ENCODE data around the gene RSPH6A. TPM values are rescaled to one million over a fixed set of nuclear protein-coding genes. Genes with fewer than 3 reads are reported as not detected.

RSPH6A gene
- total RNA-seq, 1 experiment from 2014 or later, result 0.22 TPM

- Histone ChIP-seq H3K27me3 (no peaks in the 10 kb centered on the region), H3K4me1 (no peaks in the 10 kb centered on the region), H3K9me3 (replicated peaks) (no peaks in the 10 kb centered on the region), H3K36me3 (peaks cover 81% of the 10 kb centered on the region), H3K4me3 (no peak overlapping the region), H3K27ac (no peak overlapping the region)
- no peak for DNase-seq
These were observed 19.9 kb upstream of the RSPH6A start for GRCh38 chr19:45834970-45835369.

GRCh38 chr19:45828945-45829344 is 13.8 kb upstream of the RSPH6A start:
- Histone ChIP-seq H3K4me3 (no peak overlapping the region), H3K9me3 (replicated peaks) (no peaks in the 10 kb centered on the region), H3K4me1 (no peaks in the 10 kb centered on the region), H3K27ac (no peak overlapping the region), H3K36me3 (peaks cover 54% of the 10 kb centered on the region), H3K27me3 (no peaks in the 10 kb centered on the region)
- no peak for DNase-seq

GRCh38 chr19:45828523-45828922 is 13.4 kb upstream of the RSPH6A start:
- Histone ChIP-seq H3K27me3 (no peaks in the 10 kb centered on the region), H3K9me3 (replicated peaks) (no peaks in the 10 kb centered on the region), H3K4me3 (no peak overlapping the region), H3K36me3 (peaks cover 52% of the 10 kb centered on the region), H3K4me1 (no peaks in the 10 kb centered on the region), H3K27ac (no peak overlapping the region)
- DNase-seq, result no peak

GRCh38 chr19:45827459-45828093 is 12.5 kb upstream of the RSPH6A start:
- Histone ChIP-seq H3K36me3 (peaks cover 51% of the 10 kb centered on the region), H3K4me3 (no peak overlapping the region), H3K27me3 (no peaks in the 10 kb centered on the region), H3K27ac (no peak overlapping the region), H3K9me3 (replicated peaks) (no peaks in the 10 kb centered on the region), H3K4me1 (no peaks in the 10 kb centered on the region)
- no peak for DNase-seq

GRCh38 chr19:45826934-45827333 is 11.8 kb upstream of the RSPH6A start:
- no peaks in the 10 kb centered on the region for H3K4me1 ChIP-seq

GRCh38 chr19:45825917-45826893 is 11.1 kb upstream of the RSPH6A start:
- DNase-seq, result no peak
- H3K4me1 ChIP-seq, result no peaks in the 10 kb centered on the region
- H3K27ac ChIP-seq, result no peak overlapping the region
- H3K27me3 ChIP-seq, result no peaks in the 10 kb centered on the region
- no peaks in the 10 kb centered on the region for H3K9me3 ChIP-seq (replicated peaks)
- H3K4me3 ChIP-seq, result no peak overlapping the region
- peaks cover 40% of the 10 kb centered on the region for H3K36me3 ChIP-seq

More at GRCh38 chr19:45826934-45827333, 11.8 kb upstream of the RSPH6A start:
- Histone ChIP-seq H3K27me3 (no peaks in the 10 kb centered on the region), H3K36me3 (peaks cover 47% of the 10 kb centered on the region), H3K4me3 (no peak overlapping the region), H3K27ac (no peak overlapping the region), H3K9me3 (replicated peaks) (no peaks in the 10 kb centered on the region)
- DNase-seq, result no peak

GRCh38 chr19:45825263-45825605 is 10.1 kb upstream of the RSPH6A start:
- H3K4me3 ChIP-seq, result no peak overlapping the region
- no peak overlapping the region for H3K27ac ChIP-seq
- no peak for DNase-seq
- no peaks in the 10 kb centered on the region for H3K9me3 ChIP-seq (replicated peaks)
- no peaks in the 10 kb centered on the region for H3K27me3 ChIP-seq
- peaks cover 36% of the 10 kb centered on the region for H3K36me3 ChIP-seq
- H3K4me1 ChIP-seq, result no peaks in the 10 kb centered on the region

GRCh38 chr19:45824531-45825262 is 9.6 kb upstream of the RSPH6A start:
- no peak for DNase-seq
- Histone ChIP-seq H3K9me3 (replicated peaks) (no peaks in the 10 kb centered on the region), H3K27ac (no peak overlapping the region), H3K4me1 (no peaks in the 10 kb centered on the region), H3K36me3 (peaks cover 36% of the 10 kb centered on the region), H3K27me3 (no peaks in the 10 kb centered on the region), H3K4me3 (no peak overlapping the region)

- Histone ChIP-seq H3K27me3 (no peaks in the 10 kb centered on the region), H3K4me1 (no peaks in the 10 kb centered on the region), H3K9me3 (replicated peaks) (no peaks in the 10 kb centered on the region), H3K27ac (no peak overlapping the region), H3K4me3 (no peak overlapping the region), H3K36me3 (peaks cover 31% of the 10 kb centered on the region)
- DNase-seq, result no peak
These were observed 8.9 kb upstream of the RSPH6A start for GRCh38 chr19:45824041-45824471.

GRCh38 chr19:45823182-45823581 is 8.1 kb upstream of the RSPH6A start:
- Histone ChIP-seq H3K36me3 (peaks cover 31% of the 10 kb centered on the region), H3K4me1 (no peaks in the 10 kb centered on the region), H3K27ac (no peak overlapping the region), H3K9me3 (replicated peaks) (no peaks in the 10 kb centered on the region), H3K27me3 (no peaks in the 10 kb centered on the region), H3K4me3 (no peak overlapping the region)
- DNase-seq, result no peak

- no peak for DNase-seq
- Histone ChIP-seq H3K27ac (no peak overlapping the region), H3K4me3 (no peak overlapping the region), H3K27me3 (no peaks in the 10 kb centered on the region), H3K36me3 (peaks cover 27% of the 10 kb centered on the region), H3K9me3 (replicated peaks) (no peaks in the 10 kb centered on the region), H3K4me1 (peaks cover under 1% of the 10 kb centered on the region; the same call in 1 of the 2 replicates)
These were observed 7.6 kb upstream of the RSPH6A start for GRCh38 chr19:45822716-45823115.

GRCh38 chr19:45821570-45821969 is 6.5 kb upstream of the RSPH6A start:
- peaks cover 25% of the 10 kb centered on the region for H3K36me3 ChIP-seq
- no peak overlapping the region for H3K27ac ChIP-seq
- no peak for DNase-seq
- H3K4me1 ChIP-seq, result peaks cover 8% of the 10 kb centered on the region; the same call in 1 of the 2 replicates
- no peak overlapping the region for H3K4me3 ChIP-seq
- H3K27me3 ChIP-seq, result no peaks in the 10 kb centered on the region
- no peaks in the 10 kb centered on the region for H3K9me3 ChIP-seq (replicated peaks)

- H3K27me3 ChIP-seq, result no peaks in the 10 kb centered on the region
- no peak overlapping the region for H3K4me3 ChIP-seq
- peaks cover 11% of the 10 kb centered on the region; the same call in 1 of the 2 replicates for H3K4me1 ChIP-seq
- DNase-seq, result no peak
- no peaks in the 10 kb centered on the region for H3K9me3 ChIP-seq (replicated peaks)
- H3K36me3 ChIP-seq, result peaks cover 23% of the 10 kb centered on the region
- H3K27ac ChIP-seq, result no peak overlapping the region
These were observed 6.0 kb upstream of the RSPH6A start for GRCh38 chr19:45821103-45821521.

GRCh38 chr19:45820413-45821102 is 5.5 kb upstream of the RSPH6A start:
- peaks cover 23% of the 10 kb centered on the region for H3K36me3 ChIP-seq
- no peak for DNase-seq
- H3K9me3 ChIP-seq (replicated peaks), result no peaks in the 10 kb centered on the region
- H3K4me1 ChIP-seq, result peaks cover 11% of the 10 kb centered on the region; the same call in 1 of the 2 replicates
- H3K4me3 ChIP-seq, result no peak overlapping the region
- H3K27ac ChIP-seq, result no peak overlapping the region
- H3K27me3 ChIP-seq, result no peaks in the 10 kb centered on the region

All from SJCRH30 (cell line).